OCI-LY3 (cell line): ENCODE measurements around the gene RHBDD1.

ENCODE experiments used
- CTCF ChIP-seq: fragments of 200-600, 300-600 bp; sonication (generic); IDR thresholded peaks from 2 replicates; pipeline ENCODE4 v1.5.1; 2014; ENCODE audit warnings: antibody characterized with exemption, low read length, low read depth
- EZH2phosphoT487 ChIP-seq: fragments of 200-600 bp; shearing (Covaris generic); IDR thresholded peaks from 2 replicates; pipeline ENCODE4 v1.6.1; 2018; ENCODE audit warnings: antibody characterized with exemption, mixed run types, low read depth

DNA sequence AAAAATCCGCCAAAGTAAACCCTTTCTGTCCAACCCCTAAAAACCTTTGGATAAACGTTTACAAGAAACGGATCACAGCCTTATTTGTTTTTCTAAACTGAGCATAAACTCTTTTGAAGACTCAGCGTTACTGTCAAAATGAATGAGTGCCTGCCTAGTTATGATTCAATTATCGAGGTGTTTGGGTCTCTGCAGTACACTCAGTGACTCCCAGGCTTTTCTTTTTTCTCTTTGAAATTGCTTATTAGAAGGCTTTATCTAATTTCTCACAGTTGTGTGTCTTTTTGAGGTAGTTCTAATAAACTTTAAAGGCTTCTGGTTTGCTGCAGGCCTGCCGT is 663 bp downstream of the RHBDD1 start:
- TF ChIP-seq CTCF: no peak
- TF ChIP-seq EZH2phosphoT487: no peak
